HepG2 (cell line): ENCODE data around the gene THRSP.

Source experiments
- TCF7 ChIP-seq: sonication (generic); IDR thresholded peaks from 2 replicates; pipeline ENCODE4 v1.6.1; 2016; ENCODE audit warnings: antibody characterized with exemption, low read depth
- ZBTB26 ChIP-seq: IDR thresholded peaks from 2 replicates; pipeline ENCODE4 v1.6.1; 2016; ENCODE audit warnings: missing compliant biosample characterization, missing genetic modification reagents, borderline replicate concordance

- TF ChIP-seq ZBTB26 (CRISPR knock-in tag) (no peak), TCF7 (no peak)
Observed at GRCh38 chr11:78019808-78020207, 43.9 kb upstream of the THRSP start.
